Stimulated activated CD4-positive, alpha-beta T cell treated with anti-CD3 and anti-CD28 coated beads, Interleukin-4, amount 100 ng/mL, for 48 hours (primary cell): ENCODE data around the gene MICOS13.

Experiments
- DNase-seq, 2 donors: peaks; one replicate each; pipeline ENCODE4 v3.0.0-alpha.2; 2020; ENCODE audit warnings: low read depth in 2 of 2

Gene MICOS13

GRCh38 chr19:5687360-5688198, 7.3 kb upstream of the MICOS13 start:
- no peak for DNase-seq

- peak; percentile 100 for DNase-seq
Measured at GRCh38 chr19:5686647-5687359, 6.5 kb upstream of the MICOS13 start.

GRCh38 chr19:5686326-5686646, 6.0 kb upstream of the MICOS13 start:
- no peak for DNase-seq

- no peak for DNase-seq
Measured at GRCh38 chr19:5684694-5685430, 4.5 kb upstream of the MICOS13 start.

- DNase-seq = no peak
Measured at GRCh38 chr19:5683177-5683886, 3.0 kb upstream of the MICOS13 start.

GRCh38 chr19:5682107-5682482, 1.8 kb upstream of the MICOS13 start:
- DNase-seq = no peak

- DNase-seq = no peak
Measured at GRCh38 chr19:5681391-5682106, 1.2 kb upstream of the MICOS13 start.

GRCh38 chr19:5680084-5680436, 256 bp downstream of the MICOS13 start:
- no peak for DNase-seq

- DNase-seq = no peak
Measured at GRCh38 chr19:5679289-5680083, 830 bp downstream of the MICOS13 start.

GRCh38 chr19:5678071-5678718, 2.1 kb downstream of the MICOS13 start:
- DNase-seq = no peak

- no peak for DNase-seq
Measured at GRCh38 chr19:5677580-5677979, 2.7 kb downstream of the MICOS13 start.

GRCh38 chr19:5677136-5677535, 3.2 kb downstream of the MICOS13 start:
- DNase-seq = no peak

- DNase-seq = no peak
Measured at GRCh38 chr19:5676772-5677105, 3.6 kb downstream of the MICOS13 start.

GRCh38 chr19:5676105-5676771, 4.1 kb downstream of the MICOS13 start:
- no peak for DNase-seq

- DNase-seq = no peak
Measured at GRCh38 chr19:5674714-5675113, 5.6 kb downstream of the MICOS13 start.

- no peak for DNase-seq
Measured at GRCh38 chr19:5673752-5674151, 6.6 kb downstream of the MICOS13 start.

- DNase-seq = no peak
Measured at GRCh38 chr19:5672708-5673459, 7.4 kb downstream of the MICOS13 start.

GRCh38 chr19:5671600-5671999, 8.7 kb downstream of the MICOS13 start:
- no peak for DNase-seq

GRCh38 chr19:5669212-5669611, 11.1 kb downstream of the MICOS13 start:
- no peak for DNase-seq
